NCI-H128 (cell line): ENCODE data around the gene CSH2.
"Not testable (repeated sequence)": the region's sequence is repeated elsewhere in the genome, so short reads cannot be mapped to it uniquely, and the experiment has no call there.

Experiments used
- DNase-seq: peaks from one replicate; lab custom pipeline; 2025; ENCODE audit not compliant: unreplicated experiment; lab: John Stamatoyannopoulos, UW

CSH2 gene

DNA sequence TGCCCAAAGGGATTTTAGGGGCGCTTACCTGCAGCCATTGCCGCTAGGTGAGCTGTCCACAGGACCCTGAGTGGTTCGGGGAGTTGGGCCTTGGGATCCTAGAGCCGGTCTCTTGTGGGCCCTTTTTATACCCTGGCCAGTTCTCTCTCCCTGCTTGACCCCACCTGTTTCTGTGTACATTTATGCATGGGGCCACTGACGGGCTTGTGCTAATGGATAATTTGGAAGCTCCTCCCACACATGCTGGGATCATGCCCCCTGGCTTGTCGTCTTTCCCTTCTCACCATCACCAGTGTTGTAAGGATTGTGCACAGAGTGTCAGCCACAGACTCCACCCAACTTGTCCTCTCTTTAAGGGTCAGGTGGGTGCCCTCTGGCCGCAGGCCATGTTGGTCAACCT lies at the start of gene CSH2:
TSS of gene CSH2 (minus strand) at position 101 of the 400 bp plus-strand sequence. CDS start at position 38, 63 bp downstream.
- not testable (repeated sequence) for DNase-seq

GRCh38 chr17:63922402-63922801 lies 48.9 kb upstream of the CSH2 start:
- not testable (repeated sequence) for DNase-seq

DNA sequence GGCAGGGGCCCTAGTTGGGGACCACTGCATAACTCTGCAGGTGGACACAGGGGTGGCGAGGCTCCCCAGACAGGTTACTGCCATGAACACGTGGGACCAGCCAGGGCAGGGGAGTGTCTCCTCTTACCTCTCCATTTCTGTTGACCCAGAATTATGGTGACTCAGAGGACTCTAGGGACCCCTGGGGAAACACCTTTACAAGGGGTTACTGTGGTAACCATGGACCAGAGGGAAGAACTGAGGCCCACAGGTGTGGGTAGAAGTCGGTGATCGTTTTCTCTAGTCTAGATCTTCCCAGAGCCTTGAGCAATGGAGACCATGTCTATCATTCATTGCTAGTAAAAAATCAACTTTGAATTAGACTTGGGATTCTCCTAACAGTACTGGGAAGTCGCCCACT lies 47.3 kb upstream of the CSH2 start:
- not testable (repeated sequence) for DNase-seq

- DNase-seq, result not testable (repeated sequence)
These were observed 46.6 kb upstream of the CSH2 start for GRCh38 chr17:63920050-63920449.

DNA sequence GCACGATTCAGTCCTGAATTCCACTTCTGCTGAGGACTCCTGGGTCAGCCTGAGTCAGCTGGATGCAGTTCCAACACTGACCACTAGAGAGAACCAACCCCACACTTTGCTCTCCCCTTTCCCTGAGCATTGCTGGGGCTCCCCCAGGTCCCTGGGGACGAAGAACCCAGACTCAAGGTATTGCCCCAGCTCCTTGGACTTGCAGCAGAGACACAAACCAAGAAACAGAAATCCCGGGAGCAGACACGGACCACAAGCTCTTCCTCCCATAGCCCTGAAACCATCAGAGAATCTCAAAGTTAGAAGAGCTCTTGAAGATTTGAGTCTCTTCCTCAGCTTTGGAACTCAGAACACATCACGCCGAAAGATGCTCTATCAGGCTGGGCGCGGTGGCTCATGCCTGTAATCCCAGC lies 45.8 kb upstream of the CSH2 start:
- DNase-seq, result no peak

DNA sequence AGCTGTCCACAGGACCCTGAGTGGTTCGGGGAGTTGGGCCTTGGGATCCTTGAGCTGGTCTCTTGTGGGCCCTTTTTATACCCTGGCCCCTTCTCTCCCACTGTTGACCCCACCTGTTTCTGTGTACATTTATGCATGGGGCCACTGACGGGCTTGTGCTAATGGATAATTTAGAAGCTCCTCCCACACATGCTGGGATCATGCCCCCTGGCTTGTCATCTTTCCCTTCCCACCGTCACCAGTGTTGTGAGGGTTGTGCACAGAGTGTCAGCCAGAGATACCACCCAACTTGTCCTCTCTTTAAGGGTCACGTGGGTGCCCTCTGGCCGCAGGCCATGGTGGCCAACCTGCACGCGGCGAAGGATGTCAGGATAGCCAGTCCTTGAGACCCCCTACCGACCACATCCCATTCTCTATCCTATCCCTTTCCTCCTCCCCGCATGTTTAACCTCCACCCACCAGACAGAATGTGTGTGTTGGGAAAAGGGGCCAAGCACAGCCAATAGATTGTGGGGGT lies 45.4 kb upstream of the CSH2 start, which contains the start of gene GH1:
TSS of gene GH1 (minus strand) at position 51 of the 517 bp plus-strand sequence. CDS start 63 bp downstream, outside the sequence.
- not testable (repeated sequence) for DNase-seq

GRCh38 chr17:63918305-63918704 lies 44.8 kb upstream of the CSH2 start:
- DNase-seq, result no peak

DNA sequence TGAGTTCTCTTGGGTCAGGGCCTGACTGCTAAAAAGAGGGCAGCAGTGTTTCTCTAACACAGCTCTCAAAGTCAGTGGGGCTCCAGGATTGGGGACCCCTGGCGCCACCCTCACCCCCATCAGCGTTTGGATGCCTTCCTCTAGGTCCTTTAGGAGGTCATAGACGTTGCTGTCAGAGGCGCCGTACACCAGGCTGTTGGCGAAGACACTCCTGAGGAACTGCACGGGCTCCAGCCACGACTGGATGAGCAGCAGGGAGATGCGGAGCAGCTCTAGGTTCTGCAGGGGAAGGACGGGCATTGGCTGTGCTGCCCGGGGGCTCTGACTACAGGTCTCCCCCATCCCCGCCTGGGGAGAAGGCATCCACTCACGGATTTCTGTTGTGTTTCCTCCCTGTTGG lies 44.2 kb upstream of the CSH2 start:
- no peak for DNase-seq

- not testable (repeated sequence) for DNase-seq
These were observed 43.7 kb upstream of the CSH2 start for GRCh38 chr17:63917206-63917605.

- DNase-seq, result no peak
These were observed 43.2 kb upstream of the CSH2 start for GRCh38 chr17:63916566-63917185.

- DNase-seq, result not testable (repeated sequence)
These were observed 42.3 kb upstream of the CSH2 start for GRCh38 chr17:63915753-63916152.

- DNase-seq, result no peak
These were observed 41.0 kb upstream of the CSH2 start for GRCh38 chr17:63914471-63914870.

- no peak for DNase-seq
These were observed 38.2 kb upstream of the CSH2 start for GRCh38 chr17:63911657-63912100.

DNA sequence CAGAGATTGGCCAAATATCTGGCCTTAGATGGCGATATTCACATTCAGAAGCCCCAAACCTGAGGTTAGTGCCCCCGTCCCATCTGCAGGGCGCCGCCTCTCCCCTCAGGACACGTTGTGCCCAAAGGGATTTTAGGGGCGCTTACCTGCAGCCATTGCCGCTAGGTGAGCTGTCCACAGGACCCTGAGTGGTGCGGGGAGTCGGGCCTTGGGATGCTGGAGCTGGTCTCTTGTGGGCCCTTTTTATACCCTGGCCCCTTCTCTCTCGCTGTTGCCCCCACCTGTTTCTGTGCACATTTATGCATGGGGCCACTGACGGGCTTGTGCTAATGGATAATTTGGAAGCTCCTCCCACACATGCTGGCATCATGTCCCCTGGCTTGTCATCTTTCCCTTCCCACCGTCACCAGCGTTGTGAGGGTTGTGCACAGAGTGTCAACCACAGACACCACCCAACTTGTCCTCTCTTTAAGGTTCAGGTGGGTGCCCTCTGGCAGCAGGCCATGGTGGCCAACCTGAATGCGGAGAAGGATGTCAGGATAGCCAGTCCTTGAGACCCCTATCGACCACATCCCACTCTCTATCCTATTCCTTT lies 37.7 kb upstream of the CSH2 start, which contains the start of gene CSHL1:
TSS of gene CSHL1 (minus strand) at position 218 of the 595 bp plus-strand sequence. CDS start at position 156, 62 bp downstream.
- DNase-seq, result no peak

GRCh38 chr17:63910096-63910495 lies 36.6 kb upstream of the CSH2 start:
- DNase-seq, result no peak

DNA sequence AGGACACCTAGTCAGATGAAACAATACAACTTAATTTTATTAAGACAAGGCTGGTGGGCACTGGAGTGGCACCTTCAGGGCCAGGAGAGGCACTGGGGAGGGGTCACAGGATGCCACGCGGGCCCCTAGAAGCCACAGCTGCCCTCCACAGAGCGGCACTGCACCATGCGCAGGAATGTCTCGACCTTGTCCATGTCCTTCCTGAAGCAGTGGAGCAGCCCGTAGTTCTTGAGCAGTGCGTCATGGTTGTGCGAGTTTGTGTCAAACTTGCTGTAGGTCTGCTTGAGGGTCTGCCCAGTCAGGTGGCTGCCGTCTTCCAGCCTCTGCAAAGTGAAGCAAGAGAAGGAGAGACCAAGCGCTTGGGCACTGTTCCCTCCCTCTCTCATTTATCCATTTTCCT lies 36.1 kb upstream of the CSH2 start:
- DNase-seq, result not testable (repeated sequence)

DNA sequence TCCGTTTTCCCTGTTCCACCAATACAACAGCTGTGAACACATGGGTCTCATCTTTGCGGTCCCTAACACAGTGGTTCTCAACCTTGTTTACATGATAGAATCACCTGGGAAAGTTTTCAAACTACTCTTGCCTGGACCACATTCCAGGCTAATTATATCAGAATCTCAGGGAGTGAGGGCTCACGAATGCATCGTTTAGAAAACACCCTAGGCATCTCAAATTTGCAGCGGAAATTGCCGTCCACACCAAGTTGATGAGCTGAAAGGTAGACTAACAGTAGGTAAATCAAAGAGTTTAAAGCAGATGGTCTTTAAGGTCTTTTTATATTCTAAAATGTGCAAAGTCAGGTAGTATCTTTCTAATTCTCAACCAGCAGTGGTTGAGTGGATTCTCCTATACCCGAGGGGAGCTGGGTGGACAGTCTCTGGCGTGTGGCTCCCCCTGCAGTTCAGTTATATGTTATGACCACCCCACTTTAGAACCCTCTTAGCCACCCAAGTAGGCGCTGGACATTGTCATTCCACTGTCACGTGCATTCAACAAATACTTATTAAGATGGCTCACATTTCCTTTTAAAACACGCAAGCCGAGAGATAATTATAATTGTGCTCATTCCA lies 33.8 kb upstream of the CSH2 start:
- not testable (repeated sequence) for DNase-seq

GRCh38 chr17:63904796-63905195 lies 31.3 kb upstream of the CSH2 start:
- not testable (repeated sequence) for DNase-seq

DNA sequence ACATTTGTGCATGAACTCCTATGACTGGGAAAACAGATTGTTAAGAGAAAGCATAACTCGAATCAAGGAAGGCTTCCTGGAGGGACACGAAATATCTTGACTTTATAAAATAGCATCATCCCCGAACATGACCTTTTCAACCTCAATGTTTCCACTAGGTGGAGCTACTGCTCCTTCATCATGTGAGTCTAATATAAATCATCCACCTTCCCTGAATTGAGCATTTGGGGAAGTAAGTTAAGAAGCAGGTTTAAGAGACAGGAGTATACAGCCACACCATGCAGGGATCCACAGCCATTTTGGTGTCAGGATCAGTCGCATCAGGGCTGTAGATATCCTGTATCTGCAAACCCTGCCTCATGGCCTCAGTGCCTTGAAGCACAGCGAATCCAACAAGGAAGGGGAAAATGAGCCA lies 30.3 kb upstream of the CSH2 start:
- DNase-seq, result not testable (repeated sequence)

DNA sequence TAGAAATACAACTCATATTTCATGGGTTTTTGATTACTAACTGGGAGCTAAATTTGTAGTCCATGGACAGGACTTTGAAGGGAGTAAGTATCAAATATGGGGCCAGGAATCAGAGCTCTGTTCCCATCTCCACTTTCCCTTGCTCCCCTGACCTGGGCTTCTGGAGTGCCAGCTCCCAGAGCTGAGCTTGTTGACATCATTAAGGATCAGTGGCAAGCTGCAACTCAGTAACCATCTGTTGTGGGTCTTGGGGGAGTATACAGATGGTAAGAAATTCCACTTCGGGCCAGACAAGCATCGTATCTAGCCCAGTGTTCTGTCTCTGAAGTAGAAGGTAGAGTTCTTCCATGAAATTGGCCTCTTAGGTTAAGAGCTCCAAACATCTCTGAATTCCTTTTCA lies 28.5 kb upstream of the CSH2 start:
- not testable (repeated sequence) for DNase-seq

- not testable (repeated sequence) for DNase-seq
These were observed 25.7 kb upstream of the CSH2 start for GRCh38 chr17:63898899-63899798.
